ENCODE measurements around the gene SEMA4C. TPM values are rescaled to one million over a fixed set of nuclear protein-coding genes. Genes with fewer than 3 reads are reported as not detected.

The SEMA4C gene
- total and polyA plus RNA-seq, 2 of the 4 experiments (the other 2 are of a cell fraction), result 15.8 to 24.3 TPM

DNA sequence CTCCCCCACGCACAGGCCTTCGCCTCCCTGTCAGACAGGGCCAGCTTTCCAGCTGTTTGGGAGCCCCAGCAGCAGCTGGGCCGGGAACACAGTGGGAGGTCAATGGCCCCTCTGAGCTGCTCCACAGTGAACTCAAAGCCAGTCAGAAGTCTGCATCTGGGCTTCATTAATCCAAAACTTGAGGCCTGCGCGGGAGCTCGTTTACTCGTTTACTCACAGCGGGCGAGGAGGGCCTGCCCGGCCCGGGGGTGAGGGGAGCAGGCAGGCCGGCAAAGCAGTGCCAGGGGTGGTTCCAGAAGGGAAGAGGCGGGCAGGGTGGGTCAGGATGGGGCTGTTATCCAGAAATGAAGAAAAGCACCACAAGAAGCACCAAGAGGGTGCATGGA is 36.8 kb upstream of the SEMA4C start:
- no peak overlapping the region for H4K5ac ChIP-seq (ENCODE audit: low read depth, low read length)
- H3K4ac ChIP-seq (ENCODE audit: low read depth, low read length), result no peak overlapping the region
- no peak for TF ChIP-seq CEBPB (IDR thresholded peaks at IDR 0.05; ENCODE audit: low read depth, low read length)
- no peak for TF ChIP-seq RCOR1 (IDR thresholded peaks at IDR 0.05; ENCODE audit: insufficient replicate concordance, low read length)
- no peak for TF ChIP-seq USF2 (IDR thresholded peaks at IDR 0.05; ENCODE audit: low read depth, low read length)
- TF ChIP-seq BHLHE40 (IDR thresholded peaks at IDR 0.05; ENCODE audit: low read depth, low read length), result no peak
- TF ChIP-seq NFE2L2 (IDR thresholded peaks at IDR 0.05; ENCODE audit: low read depth, low read length), result no peak
- no peak for TF ChIP-seq SMC3 (IDR thresholded peaks at IDR 0.05; ENCODE audit: low read depth, low read length)
- TF ChIP-seq MAZ (IDR thresholded peaks at IDR 0.05; ENCODE audit: borderline replicate concordance, low read depth, low read length), result no peak
- no peak overlapping the region for H2BK15ac ChIP-seq (ENCODE audit: low read depth, low read length)
- no peaks in the 10 kb centered on the region for H3K36me3 ChIP-seq (ENCODE audit: control insufficient read depth, insufficient read depth, low read length)
- no peak overlapping the region for H3K56ac ChIP-seq (ENCODE audit: extremely low read depth, insufficient read depth, low read length)
- CTCF ChIA-PET, result interaction anchor here (1.2 kb wide), 1 partner anchor 32 kb away, joined by 4 read pairs; no protein-coding TSS in a partner anchor
- no peak overlapping the region for H2BK120ac ChIP-seq (ENCODE audit: low read depth, low read length)
- H3K14ac ChIP-seq (replicated peaks; ENCODE audit: low read depth, low read length), result no peak overlapping the region
- no peaks in the 10 kb centered on the region for H3K9me1 ChIP-seq (ENCODE audit: insufficient read depth, low read length)
- H2BK20ac ChIP-seq (ENCODE audit: low read depth, low read length), result no peak overlapping the region
- no peaks in the 10 kb centered on the region for H3K79me1 ChIP-seq (ENCODE audit: low read depth in 1 of 2, low read length in 2 of 2)
- ATAC-seq (ENCODE audit: low read depth) (peak; percentile 51), DNase-seq (no peak)
- in situ Hi-C loops (cut with MboI; ENCODE audit: low sequenced_read_pairs), result no loop called here
- H3K27ac ChIP-seq (ENCODE audit: insufficient read depth, low read length), result no peak overlapping the region
- H3K9me3 ChIP-seq (ENCODE audit: control insufficient read depth, insufficient read depth, low read length), result no peaks in the 10 kb centered on the region
- peaks cover under 1% of the 10 kb centered on the region; the same call in 1 of the 2 replicates for H3K27me3 ChIP-seq (ENCODE audit: control insufficient read depth, insufficient read depth, low read length)
- H2BK5ac ChIP-seq (ENCODE audit: low read depth, low read length, poor library complexity, severe bottlenecking), result no peak overlapping the region
- WGBS, 2 experiments (ENCODE audit: extremely low coverage in 2 of 2, insufficient read length in 1 of 2), result 55% methylated on average over 3 of the region's 13 CpGs; no CpG with 5 or more reads in 1 of the 2 experiments
- no peak overlapping the region for H2AK5ac ChIP-seq (ENCODE audit: low read depth, low read length)
- peak overlapping the region; percentile 28 for H2AK9ac ChIP-seq (replicated peaks; ENCODE audit: low read depth, low read length, poor library complexity)
- H4K8ac ChIP-seq (ENCODE audit: low read depth in 2 of 2, low read length in 2 of 2), result peak overlapping the region; percentile 40 to 81; a peak in 3 of 4 replicates
- POLR2A ChIA-PET (ENCODE audit: unreplicated experiment), result interaction anchor here (0.7 kb wide), 1 partner anchor 1384 kb away, joined by 9 read pairs; no protein-coding TSS in a partner anchor
- no peak overlapping the region for H3K18ac ChIP-seq (ENCODE audit: low read depth, low read length)
- no TSS peak for BruUV-seq (replicated peaks)
- intact Hi-C loops (cut with micrococcal nuclease), result no loop called here
- no peaks in the 10 kb centered on the region for H4K20me1 ChIP-seq (ENCODE audit: insufficient read depth, low read length)
- dilution Hi-C loops (cut with HindIII; ENCODE audit: low sequenced_read_pairs, unreplicated experiment), result no loop called here
- no peak overlapping the region for H3K4me3 ChIP-seq (ENCODE audit: insufficient read depth, low read depth, low read length)
- H3K23ac ChIP-seq (ENCODE audit: low read depth, low read length), result no peak overlapping the region
- peaks cover 2% of the 10 kb centered on the region; the same call in 1 of the 2 replicates for H3K4me1 ChIP-seq (ENCODE audit: control insufficient read depth, insufficient read depth, low read length)
- H2AFZ ChIP-seq (replicated peaks; ENCODE audit: low read length, poor library complexity), result peak overlapping the region; percentile 67
- H3K9ac ChIP-seq (ENCODE audit: low read depth, low read length), result 0 out of 2 replicates have a peak overlapping the region, but pooled peaks have one; percentile 7
- no peak overlapping the region for H3K4me2 ChIP-seq (ENCODE audit: low read depth, low read length)
- H4K91ac ChIP-seq (ENCODE audit: insufficient read depth, low read depth, low read length), result no peak overlapping the region
